Superior temporal gyrus (tissue), 1 donor: Measurements from ENCODE around the gene CPNE7.
"Not testable (repeated sequence)": the region's sequence is repeated elsewhere in the genome, so short reads cannot be mapped to it uniquely, and the experiment has no call there.

Source experiments
- DNase-seq: peaks from one replicate; pipeline ENCODE4 v3.0.0-alpha.2; 2016; ENCODE audit errors: extremely low spot score

The CPNE7 gene

DNA sequence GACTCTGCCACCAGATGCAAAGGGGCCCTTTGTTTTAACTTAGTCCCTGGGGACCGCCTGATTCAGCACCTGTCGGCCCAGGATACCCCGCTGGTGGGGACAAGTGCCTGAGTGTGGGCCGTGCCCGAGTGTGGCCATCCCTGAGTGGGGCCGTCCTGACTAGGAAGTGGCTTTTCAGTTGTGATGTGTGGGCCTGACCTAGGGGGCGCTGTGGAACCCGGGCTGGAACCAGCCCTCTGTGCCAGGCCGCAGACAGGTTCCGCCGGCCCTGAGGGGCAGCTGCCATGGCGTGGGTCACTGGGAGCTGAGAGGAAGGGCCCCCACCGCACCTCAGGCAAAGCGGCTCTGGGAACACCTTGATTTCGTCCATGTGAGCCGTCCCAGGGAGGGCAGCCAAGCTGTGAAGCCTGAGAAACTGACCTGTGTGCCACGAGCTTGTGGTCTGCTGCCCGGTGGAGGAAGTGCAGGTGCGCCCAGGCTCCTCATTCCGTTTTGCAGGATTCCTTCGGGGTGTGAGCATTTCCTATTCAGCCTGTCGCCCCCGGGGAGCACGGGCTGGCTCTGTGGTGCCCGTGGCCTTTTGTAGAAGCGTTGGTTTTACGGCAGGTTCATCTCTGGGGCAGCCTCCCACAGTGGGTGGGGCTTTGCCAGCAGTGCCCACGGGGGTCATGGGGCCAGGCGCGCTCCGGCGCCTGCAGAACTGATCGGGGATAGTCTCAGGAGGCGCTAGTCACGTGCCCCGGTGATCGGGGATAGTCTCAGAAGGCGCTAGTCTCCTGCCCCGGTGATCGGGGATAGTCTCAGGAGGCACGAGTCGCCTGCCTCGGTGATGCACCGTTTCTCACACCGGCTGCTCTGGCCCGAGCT, 9.8 kb upstream of the CPNE7 start:
- DNase-seq, result peak; percentile 19

DNA sequence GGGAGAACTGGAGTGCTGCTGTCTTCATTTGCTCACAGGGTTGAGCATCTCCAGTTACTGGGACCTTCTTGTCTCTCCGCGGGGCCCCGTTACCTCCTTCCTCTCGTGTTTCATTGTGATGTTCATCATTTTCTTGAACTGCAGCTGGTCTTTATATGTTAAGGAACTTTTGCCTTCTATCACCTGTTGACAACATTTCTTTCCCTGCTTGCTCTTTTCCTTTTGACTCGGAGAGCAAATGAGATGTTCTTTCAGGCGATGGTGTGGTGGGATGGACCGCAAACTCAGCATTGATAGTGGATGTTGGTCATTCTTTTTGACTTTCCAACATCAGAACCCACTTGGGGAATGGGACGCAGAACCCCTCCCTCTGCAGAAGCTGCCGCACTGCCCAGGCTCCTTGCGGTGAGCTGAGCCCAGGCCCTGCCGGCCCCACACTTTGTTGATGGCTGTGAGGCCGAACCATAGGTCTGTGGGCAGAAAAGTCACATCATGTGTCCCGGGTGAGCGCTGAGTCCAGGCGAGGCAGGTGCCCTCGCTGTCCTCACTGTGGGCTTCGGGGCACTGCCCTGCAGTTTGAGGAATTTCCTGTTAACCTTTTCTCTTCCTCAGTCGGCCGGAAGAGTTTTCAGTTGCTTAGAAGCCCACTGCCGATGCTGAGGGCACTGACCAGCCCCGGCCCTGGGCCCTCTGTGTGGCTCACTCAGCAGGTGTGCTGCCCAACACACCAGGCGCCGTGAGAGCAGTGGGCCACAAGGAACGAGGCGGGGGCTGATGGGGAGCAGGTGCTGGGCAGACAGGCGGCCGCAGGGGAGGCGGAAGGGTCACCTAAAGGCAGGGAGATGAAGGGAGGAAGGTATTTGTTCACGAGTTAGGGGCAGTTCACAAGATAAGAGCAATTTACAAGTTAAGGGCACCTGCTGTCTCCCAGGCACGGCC, 7.6 kb upstream of the CPNE7 start:
- DNase-seq, result no peak

DNA sequence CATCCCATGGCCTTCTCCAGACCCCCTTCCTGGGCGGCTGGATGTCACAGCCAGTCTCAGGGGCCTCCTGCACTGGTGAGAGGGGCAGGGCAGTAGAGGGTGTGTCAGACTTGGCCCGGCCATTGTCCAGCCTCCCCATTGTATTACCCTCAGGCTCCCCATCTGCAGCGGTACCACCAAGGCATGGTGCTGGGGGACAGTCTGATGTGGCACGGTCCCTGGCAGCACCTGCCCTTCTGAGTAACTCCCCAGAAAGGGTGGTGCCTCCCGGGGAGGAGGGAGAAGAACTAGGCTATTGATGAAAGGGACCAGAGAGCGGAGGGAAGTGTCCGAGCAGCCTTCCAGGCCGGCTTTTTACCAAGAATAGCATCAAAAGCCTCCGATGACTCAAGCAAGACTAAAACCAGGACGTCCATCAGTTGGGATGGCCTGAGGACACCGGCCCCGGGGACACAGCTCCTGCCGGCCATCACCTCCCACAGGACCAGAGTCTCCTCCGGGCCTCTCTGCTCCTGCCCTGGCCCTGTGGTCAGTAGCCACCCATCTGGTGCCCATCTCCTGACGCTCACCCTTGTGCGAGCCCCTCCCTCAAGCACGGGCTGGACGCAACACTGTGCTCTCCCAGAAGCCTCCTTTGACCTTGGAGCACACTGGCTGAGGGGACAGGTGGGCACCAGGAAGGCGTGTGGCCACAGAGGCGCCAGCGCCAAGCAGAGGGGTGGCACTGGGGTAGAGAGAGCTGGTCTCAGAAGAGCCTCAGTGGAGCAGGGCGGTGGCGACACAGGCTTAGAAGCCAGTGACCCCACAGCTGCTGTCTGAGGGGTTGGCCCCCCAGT, 5.8 kb upstream of the CPNE7 start:
- no peak for DNase-seq

DNA sequence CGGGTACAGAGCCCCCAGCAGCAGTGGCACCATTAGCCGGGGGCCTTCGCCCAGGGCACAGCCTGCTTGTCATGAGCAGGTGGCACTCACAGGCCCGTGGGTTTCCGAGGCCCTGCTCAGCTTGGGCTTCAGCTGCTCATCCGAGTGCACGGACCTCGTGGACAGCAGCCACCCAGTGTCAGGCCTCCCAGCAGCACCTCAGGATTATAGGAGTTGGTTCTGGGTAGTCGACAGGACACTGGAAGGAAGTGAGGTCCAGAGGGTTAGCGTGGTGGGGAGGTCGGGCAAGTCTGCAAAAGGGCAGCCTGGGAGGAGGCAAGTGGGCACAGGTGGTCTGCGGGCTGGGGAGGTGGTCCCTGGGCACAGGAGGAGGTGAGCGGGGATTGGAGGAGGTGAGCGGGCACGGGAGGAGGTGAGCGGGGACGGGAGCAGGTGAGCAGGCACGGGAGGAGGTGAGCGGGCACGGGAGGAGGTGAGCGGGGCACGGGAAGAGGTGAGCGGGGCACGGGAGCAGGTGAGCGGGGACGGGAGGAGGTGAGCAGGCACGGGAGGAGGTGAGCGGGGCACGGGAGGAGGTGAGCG, 5.1 kb upstream of the CPNE7 start:
- no peak for DNase-seq

DNA sequence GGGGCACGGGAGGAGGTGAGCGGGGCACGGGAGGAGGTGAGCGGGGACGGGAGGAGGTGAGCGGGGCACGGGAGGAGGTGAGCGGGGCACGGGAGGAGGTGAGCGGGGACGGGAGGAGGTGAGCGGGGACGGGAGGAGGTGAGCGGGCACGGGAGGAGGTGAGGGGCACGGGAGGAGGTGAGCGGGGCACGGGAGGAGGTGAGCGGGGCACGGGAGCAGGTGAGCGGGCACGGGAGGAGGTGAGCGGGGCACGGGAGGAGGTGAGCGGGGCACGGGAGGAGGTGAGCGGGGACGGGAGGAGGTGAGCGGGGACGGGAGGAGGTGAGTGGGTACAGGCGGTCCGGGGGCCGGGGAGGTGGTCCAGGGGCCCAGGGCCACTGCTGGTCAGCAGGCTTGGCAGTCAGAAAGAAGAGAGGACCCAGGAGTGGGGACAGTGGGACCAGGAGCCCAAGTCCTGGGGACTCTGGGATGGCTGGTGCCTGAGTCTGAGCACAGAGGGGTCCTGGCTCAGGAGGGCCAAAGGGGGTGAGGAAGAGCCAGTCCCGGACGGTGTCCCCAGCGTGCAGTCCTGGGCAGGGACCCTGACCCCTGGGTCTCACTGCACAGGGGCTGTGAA, 4.5 kb upstream of the CPNE7 start:
- not testable (repeated sequence) for DNase-seq

DNA sequence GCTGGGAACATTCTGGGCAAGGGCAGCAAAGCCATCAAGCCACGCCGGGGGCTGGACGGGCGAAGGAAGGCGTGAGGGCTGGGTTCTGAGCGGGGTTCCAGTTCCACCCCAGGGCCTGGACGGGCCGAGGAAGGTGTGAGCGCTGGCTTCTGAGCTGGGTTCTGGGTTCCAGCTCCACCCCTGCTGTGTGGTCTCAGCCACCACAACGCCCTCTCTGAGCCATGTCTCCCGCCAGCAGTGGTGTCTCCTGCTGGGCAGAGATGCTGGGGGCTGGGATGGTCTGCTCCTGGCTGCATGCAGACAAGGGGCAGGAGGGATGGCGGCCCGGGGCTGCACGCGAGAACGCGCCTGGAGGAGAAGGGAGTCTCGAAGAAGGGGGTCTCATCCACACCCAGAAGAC, 3.9 kb upstream of the CPNE7 start:
- no peak for DNase-seq

DNA sequence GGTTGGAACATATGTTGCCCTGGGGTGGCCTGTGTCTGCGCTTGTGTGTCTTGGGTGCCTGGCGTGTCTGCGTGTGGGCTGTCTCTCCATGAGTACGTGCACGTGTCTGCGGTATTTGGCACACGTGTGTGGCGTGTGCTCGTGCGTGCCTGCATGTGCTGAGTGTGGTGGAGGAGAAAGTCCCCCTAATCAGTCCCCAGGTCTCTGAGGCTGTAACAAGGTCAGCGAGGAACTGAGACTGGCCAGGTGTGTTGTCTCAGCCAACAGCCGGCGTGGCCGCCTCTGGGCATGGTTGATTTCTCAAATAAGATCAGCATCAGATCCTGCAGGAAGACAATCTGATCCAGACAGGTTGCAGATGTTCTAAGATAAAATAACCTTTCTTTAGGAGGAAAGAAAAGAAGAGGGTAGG, 3.5 kb upstream of the CPNE7 start:
- no peak for DNase-seq

DNA sequence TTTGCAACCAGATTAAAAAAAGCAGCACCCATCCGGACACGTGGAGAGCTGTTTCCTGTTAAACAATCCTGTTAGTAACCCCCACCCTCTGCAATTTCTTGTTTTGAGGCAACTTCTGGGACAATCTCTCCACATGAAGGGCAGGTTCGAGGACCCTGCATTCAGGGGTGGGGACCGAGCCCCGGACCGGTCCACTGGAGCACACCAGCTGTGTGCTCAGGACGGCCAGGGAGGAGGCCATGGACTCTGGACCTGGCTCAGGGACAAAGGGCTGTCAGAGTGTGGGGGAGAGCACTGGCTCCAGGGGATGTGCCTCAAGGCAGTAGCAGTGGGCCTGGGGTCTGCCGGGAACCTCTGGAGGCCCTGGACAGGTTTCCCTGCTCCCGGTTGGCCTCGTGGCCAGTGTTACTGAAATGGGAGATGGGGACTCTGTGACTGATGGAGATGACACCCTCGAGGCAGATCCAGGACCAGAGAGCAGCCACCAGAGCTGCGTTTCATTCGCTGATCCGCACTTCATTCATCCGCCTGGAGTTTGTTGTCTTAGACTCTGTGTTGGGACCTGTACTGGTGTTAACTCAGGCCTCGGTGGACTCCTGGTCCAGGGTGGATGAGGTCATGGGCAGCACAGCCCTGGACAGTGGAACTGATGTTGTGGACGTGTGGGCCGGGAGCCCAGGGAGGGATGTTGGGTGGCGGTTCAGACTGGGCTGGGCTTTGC, 2.9 kb upstream of the CPNE7 start:
- DNase-seq, result no peak

DNA sequence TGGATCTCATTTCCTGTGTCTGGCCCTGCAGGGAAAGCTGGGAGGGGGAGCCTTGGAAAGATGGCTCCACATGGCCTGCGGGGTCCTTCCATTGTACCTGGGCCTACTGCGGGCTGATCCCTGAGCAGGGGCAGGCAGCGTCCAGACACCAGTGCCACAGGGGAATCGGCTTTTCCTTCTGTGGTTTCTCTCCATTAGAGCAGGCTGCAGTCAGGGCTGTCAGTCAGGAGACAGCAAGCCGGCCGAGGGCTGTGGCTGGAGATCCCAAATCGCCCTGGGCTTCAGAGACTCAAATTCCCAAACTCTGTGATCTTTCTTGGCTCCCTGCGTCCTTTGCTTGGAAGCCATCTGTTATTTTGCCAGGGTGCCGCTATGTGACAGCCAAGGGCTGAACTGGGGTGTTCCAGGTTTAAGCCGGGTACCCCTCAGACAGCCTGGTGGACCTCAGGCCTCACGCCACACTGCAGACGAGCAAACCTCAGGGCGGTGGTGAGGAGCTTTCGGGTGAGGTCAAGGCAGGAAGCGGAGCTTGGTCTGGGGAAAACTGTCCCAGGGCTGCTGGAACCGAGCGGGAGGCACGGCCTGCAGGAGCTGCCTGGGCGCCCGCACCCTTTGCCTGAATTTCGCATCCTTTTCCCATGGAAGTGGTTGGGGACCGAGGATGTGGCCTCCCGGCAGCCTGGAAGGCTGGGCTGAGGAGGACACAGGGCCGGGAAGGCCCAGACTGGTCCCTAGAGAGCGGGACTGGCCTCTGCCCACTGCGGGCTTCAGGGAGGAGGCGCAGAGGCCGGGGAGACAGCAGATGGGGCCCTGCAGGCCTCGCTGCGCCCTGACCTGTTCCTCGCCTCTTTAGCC, 1.5 kb upstream of the CPNE7 start:
- no peak for DNase-seq

DNA sequence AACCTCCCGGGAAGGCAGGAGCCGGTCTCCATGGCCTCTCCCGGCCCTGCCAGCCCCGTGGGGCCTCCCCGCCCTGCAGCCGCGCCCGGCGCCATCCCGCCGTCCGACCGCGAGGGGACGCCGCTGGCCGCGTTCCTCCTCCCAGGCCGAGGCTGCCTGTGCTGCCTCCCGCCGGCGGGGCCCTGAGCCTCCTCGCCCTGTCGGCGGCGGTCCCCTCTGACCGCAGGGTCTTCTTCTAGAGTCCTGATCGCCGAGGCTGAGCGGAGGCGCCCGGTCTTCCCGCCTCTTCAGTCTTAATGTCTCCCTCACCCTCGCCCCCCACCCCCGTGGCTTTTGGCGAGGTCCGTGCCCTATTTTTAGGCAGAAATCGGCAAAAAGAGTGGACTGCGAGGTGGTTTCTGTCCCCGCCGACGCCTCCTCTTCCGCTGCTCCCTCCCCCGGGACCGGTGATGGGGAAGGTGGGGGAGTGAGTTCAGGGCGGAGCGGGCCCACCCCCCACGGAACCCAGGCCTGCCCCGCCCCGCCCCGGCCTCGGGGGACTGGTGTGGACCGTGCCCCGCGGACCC, 794 bp upstream of the CPNE7 start:
- no peak for DNase-seq

DNA sequence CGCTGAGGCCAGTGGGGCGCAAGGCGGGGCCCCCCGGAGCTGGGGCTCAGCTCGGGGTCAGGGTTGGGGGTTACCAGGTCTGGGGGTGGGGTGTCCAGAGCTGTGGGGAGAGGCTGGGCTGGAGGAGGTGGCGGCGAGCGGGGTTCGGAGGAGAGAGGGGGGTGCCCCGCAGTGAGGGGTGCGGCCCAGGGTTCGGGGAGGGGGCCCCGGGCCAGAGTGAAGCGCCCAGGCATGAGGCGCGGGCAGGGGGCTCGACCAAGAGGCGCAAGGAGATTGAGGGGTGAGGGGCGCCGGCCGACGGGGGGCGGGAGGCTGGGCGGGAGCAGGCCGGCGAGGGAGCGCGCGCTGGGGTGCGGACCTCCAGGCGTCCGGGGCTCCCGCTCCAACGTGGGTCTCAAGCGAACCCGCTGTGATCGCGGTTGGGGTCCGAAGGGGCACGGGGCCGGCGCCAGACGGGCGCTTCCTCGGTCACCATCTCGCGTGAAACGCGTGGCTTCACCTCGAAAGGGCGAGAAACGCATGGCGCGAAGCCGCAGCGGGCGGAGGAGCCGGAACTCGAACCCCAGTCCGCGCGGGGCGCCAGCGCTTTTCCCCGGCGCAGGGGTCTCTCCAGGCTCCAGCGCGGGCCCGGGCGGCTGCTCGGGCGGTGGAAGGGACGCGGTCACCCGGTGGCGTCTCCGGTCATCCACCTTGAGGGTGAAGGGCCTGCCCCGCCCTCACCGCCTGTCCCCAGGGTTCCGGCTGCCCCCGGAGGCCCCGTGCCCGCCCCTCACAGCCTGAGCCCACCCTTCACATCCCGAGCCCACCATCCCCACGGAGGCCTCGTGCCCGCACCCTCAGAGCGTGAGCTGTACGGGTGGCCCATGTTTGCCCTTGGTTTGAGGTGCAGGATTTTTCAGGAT, 846 bp downstream of the CPNE7 start:
- no peak for DNase-seq

DNA sequence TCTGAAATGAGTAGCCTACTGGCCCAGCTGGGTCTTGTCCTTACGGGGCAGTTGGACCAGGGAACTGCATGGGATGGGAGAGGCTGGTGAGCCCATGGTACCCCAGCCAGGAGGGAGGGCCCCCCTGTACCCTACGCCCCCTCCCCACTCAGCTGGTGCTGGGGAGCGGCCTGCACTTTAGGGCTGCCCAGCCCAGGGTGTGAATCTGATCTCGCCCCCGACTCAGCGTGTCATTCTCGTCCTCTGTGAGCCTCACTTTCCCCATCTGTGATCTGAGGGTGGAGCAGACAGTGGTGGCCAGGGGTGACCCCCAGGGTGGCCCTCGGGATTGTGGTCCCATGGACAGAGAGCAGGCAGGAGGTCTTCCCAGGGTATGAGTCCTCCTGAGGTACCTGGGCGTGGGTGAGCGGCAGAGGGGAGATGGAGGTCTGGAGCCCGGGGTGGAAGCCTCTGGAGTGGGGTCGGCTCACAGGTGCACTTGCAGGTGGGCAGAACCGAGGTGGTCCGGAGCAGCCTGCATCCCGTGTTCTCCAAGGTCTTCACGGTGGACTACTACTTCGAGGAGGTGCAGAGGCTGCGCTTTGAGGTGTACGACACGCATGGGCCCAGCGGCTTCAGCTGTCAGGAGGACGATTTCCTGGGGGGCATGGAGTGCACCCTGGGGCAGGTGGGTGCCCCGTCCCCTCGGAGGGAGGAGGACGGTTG, 1.6 kb downstream of the CPNE7 start:
- no peak for DNase-seq

DNA sequence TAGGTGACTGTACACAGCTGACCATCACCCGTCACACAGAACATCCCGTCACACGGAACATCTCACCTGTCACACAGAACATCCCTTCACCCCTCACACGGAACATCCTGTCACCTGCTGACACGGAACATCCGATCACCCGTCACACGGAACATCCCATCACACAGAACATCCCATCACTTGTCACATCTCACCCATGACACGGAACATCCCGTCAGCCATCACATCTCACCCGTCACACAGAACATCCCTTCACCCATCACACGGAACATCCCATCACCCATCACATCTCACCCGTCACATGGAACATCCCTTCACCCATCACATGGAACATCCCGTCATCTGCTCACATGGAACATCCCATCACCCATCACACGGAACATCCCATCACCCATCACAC, 3.8 kb downstream of the CPNE7 start:
- DNase-seq, result no peak

DNA sequence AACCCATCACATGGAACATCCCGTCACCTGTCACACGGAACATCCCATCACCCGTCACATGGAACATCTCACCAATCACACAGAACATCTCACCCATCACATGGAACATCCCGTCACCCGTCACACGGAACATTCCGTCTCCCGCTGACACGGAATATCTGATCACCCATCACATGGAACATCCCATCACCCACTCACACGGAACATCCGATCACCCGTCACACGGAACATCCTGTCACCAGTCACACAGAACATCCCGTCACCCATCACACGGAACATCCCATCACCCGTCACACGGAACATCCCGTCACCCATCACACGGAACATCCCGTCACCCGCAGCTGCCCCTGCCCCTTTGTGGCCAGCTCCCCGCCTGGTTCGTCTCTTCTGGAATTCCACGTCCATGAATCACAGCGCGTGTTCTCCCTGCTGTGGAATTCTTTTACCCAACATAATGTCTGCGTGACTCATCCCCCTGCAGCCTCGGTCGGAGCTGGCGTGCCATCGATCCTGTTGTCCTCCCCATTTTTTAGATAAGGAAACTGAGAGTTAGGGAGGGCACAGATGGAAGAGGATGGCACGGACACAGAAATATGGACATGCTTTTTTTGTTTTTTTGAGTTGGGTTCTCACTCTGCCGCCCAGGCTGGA, 5.6 kb downstream of the CPNE7 start:
- DNase-seq, result no peak

DNA sequence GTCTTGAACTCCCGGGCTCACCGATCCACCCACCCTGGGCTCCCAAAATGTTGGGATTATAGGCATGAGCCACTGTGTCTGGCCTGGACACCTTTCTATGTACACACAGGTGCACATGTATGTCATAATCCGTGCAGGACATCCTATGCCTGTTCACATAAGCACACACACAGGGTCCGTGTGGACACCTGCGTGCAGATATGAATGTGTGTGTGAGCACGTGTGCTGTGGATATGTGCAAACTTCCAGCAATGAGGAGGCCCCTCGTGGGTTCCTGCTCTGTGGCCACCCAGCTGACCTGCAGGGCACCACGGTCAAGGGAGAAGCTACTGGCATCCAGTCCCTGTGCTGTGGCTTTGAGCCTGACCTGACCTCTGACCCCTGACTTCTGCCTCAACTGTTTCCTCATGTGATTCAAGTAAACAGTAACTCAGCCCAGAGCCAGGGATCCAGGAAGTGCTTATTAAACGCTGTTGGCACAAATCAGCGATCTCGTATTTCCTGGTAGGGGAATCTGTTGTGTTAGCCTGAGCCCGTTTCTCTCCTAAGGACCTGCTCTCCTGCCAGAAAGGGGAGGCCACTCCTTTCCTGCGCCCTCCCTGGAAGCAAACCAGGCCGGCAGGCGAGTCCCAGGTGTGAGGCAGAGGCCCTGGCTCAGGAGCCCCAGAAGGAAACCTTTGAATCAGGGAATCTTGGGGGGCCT, 6.5 kb downstream of the CPNE7 start:
- DNase-seq, result no peak

DNA sequence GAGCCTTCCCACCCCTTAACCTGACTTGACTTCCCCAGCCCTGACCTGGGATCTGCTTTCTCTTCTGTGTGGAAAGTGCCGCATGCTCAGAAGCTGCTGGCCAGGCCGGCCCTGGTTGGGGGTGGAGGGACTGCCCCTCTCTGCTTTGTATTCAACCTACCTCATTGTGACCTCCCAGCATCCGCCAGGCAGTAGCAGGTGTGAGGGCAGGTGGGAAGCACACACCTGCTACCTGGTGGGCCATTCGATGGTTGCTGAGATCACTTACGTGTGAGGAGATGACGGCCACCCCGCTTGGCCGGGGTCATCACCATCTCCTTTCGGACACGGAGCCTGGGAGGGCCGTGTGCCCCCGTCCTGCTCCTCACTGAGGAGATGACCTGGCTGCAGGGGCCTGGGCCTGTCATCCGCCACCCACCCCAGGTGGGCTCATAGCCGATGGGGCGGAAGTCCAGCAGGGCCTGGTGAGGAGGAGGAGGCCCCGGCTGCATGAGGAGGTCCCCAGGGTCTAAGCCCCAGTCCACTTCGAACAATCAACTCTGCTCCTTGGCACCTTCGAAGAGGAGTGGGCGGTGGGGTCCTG, 7.1 kb downstream of the CPNE7 start:
- no peak for DNase-seq
